GM18907 (cell line): Measurements from ENCODE around the gene THRAP3.
"Not testable (repeated sequence)": the region's sequence is repeated elsewhere in the genome, so short reads cannot be mapped to it uniquely, and the experiment has no call there.

Experiments
- ATAC-seq: cut with Tn5 transposase; IDR thresholded peaks from one replicate; pipeline ENCODE4 v1.9.1; 2021; ENCODE audit warnings: mild to moderate bottlenecking, moderate library complexity; ENCODE audit not compliant: unreplicated experiment

THRAP3 gene, protein sequence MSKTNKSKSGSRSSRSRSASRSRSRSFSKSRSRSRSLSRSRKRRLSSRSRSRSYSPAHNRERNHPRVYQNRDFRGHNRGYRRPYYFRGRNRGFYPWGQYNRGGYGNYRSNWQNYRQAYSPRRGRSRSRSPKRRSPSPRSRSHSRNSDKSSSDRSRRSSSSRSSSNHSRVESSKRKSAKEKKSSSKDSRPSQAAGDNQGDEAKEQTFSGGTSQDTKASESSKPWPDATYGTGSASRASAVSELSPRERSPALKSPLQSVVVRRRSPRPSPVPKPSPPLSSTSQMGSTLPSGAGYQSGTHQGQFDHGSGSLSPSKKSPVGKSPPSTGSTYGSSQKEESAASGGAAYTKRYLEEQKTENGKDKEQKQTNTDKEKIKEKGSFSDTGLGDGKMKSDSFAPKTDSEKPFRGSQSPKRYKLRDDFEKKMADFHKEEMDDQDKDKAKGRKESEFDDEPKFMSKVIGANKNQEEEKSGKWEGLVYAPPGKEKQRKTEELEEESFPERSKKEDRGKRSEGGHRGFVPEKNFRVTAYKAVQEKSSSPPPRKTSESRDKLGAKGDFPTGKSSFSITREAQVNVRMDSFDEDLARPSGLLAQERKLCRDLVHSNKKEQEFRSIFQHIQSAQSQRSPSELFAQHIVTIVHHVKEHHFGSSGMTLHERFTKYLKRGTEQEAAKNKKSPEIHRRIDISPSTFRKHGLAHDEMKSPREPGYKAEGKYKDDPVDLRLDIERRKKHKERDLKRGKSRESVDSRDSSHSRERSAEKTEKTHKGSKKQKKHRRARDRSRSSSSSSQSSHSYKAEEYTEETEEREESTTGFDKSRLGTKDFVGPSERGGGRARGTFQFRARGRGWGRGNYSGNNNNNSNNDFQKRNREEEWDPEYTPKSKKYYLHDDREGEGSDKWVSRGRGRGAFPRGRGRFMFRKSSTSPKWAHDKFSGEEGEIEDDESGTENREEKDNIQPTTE

DNA sequence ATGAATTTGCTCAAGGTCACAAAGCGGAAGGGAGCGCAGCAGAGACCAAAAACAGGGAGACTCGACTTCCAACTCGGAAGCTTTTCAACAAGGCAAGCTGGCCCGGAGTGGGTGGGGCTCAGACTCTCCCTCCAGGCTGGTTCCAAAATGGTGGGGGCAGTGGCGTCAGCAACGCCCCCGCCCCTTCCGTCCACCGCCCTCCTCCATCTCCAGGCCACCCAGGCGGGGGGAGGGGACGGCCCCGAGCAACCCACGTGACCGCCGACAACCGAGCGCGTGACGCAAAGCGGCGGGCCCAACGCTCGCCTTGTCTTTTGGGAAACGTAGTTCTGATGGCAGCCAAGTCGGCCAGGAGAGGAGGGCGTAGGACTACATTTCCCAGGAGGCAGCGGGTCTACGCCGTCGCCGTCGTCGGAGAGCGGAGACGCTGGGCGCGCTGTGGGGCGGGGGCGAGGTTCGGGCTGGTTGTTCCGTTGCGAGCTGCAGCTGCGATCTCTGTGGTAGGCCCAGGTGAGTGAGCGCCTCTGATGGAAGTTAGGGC, at the start of gene THRAP3:
Gene THRAP3, plus strand, starts transcription at position 448 of the 541 bp plus-strand sequence. CDS start 58,121 bp downstream, outside the sequence.
- peak; percentile 94 for ATAC-seq

- ATAC-seq = no peak
Observed at GRCh38 chr1:36174713-36175112, 49.5 kb upstream of the THRAP3 start.

DNA sequence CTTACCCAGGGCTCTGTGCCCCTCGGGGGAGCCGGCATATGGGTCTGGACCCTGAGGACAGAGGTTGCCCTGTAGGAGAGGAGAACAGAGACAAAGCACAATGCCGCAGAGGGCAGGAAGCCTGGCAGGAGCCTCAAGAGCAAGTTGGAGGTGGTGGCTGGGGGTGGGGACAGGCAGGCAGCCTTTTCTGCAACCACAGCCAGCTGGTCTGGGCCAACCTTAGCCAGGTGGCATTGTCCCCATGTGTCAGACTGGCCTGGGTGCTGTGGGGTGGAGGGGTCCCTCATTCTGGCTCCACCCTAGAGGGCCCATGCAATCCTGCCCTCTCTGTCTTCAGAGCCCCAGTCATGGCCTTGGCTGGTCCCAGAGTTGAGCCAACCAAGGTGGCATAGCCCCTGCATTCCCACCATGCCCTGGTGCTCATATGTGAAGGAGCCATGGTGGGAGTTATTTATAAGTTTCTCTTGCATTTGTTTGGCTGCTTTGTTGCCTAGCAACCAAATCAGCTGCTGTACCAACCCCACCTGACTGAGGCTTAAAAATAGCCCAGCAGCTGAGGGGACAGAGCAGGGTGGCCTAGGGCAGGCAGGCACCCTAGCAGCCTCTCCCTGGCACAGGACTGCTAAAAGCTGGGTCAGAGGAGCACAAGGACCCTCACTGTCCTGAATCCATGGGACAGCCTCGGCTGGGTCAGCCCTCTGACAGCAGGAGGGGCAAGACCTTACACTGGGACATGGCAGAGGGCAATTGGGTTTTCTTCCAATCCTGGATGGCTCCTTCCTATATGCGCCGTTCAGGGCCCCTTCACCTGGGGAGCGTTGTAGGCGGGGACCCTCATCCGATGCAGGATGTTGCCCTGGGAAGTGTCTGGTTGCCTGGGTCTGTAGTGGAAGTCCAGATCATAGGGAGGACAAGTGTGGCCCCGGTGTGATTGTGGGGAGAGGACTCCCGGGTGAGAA, 48.8 kb upstream of the THRAP3 start:
- ATAC-seq = no peak

- ATAC-seq = no peak
Observed at GRCh38 chr1:36176106-36176949, 47.9 kb upstream of the THRAP3 start.

DNA sequence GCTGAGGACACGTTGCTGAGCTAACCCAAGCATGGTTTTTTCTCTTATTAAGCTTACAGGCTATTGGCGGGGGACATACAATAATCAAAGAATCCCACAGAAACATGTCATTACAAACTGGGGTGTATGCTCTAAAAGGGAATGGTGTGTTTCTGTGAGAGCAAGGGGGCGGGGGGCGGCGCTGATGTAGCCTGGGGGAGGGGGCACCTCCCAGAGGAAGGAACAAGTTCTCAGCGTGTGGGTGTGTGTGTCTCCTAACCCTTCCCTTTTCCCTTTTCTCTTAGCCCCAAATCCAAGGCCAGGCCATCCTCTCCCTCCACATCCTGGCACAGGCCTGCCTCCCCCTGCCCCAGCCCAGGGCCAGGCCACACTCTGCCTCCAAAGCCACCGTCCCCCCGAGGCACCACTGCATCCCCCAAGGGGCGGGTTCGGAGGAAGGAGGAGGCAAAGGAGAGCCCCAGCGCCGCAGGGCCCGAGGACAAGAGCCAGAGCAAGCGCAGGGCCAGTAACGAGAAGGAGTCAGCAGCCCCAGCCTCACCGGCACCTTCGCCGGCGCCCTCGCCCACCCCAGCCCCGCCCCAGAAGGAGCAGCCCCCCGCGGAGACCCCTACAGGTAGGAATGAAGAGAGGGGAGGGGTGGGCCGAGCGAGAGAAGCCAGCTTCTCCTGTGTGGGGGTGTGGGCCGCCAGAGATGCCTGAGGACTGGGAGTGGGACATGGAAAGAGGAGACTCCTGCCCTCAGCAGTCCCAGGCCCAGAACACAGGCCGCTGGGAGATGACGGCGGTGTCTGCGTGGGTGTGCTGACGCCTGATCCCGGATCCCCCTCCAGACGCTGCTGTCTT, 46.4 kb upstream of the THRAP3 start:
- ATAC-seq = no peak

DNA sequence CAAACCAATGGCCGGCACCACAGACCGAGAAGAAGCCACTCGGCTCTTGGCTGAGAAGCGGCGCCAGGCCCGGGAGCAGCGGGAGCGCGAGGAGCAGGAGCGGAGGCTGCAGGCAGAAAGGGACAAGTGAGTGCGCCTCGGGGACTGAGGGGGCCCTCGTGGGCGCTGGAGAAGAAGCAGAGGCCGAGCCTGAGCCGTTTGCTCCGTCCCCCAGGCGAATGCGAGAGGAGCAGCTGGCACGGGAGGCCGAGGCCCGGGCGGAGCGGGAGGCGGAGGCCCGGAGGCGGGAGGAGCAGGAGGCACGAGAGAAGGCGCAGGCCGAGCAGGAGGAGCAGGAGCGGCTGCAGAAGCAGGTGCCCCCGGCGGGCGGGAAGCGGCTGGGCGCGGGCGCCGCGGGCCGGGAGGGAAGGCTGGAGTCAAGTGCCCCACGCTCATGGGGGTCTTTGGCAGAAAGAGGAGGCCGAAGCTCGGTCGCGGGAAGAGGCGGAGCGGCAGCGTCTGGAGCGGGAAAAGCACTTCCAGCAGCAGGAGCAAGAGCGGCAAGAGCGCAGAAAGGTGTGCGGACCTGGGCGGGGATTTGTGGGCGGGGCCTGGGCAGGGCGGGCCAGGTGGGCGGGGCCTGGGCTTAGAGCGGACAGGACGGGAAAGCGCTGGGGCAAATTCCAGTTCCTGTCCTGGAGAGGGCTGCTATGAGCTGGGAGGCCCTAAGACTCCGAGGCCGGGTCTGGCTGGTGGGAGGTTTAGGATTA, 45.6 kb upstream of the THRAP3 start:
- ATAC-seq = no peak

- ATAC-seq = no peak
Observed at GRCh38 chr1:36179220-36179600, 45.0 kb upstream of the THRAP3 start.

DNA sequence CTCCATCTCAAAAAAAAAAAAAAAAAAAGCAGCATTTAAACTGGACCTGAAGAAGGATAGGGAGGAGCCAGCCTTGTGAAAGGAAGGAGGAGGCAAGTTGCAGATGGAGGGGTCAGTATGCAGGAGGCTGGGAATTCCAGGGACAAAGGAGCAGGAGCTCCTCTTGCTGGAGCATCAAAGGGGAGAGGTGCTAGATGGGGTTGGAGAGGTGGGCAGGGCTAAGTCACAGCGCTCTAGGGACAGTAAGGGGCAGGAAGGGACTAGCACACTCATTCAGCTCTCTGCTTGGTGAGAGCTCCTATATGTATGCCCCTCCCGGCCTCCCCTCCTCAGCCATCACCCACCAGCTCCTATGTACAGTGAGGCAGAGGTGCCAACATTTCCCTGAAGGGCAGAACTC, 41.5 kb upstream of the THRAP3 start:
- no peak for ATAC-seq

- no peak for ATAC-seq
Observed at GRCh38 chr1:36183309-36183856, 40.9 kb upstream of the THRAP3 start.

- ATAC-seq = peak; percentile 63
Observed at GRCh38 chr1:36187800-36188593, 36.2 kb upstream of the THRAP3 start.

GRCh38 chr1:36196805-36197204, 27.4 kb upstream of the THRAP3 start:
- ATAC-seq = not testable (repeated sequence)

- ATAC-seq = no peak
Observed at GRCh38 chr1:36198641-36199040, 25.6 kb upstream of the THRAP3 start.

DNA sequence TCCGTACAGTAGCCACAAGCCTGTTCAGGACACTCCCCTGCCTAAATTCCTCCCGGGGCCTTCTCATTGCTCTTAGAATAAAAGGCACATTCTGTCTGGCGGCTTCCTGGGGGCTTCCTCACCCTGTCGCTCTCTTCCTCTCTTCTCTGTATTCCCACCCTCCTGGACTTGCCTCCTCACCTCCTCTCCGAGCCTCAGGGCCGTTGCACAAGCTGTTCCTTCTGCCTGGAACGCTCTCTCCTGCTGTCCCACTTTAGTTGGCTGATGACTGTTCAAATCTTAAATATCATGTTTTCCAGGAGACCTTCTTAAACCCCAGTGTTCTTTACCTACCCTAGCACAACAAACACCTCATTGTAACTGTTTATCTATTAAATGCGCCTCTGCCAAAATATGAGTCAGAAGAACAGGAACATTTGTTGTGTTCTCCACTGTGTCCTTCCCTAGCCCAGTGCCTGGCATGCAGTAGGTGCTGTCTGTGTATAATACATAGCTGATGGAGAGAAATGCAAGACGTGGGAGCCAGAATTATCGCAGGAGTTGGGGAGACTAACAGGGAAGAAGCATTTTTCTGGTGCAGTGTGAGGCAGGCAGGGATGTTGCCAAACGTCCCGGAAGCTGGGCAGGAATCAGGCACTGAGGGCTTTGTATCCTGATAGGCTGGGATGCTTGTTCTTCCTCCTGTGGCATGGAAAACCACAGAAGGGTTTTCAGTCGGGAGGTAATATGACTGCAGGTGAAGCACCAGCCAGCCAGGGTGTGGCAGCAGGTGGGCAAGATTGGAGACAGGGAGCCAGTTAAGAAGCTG, 24.1 kb upstream of the THRAP3 start:
- no peak for ATAC-seq

DNA sequence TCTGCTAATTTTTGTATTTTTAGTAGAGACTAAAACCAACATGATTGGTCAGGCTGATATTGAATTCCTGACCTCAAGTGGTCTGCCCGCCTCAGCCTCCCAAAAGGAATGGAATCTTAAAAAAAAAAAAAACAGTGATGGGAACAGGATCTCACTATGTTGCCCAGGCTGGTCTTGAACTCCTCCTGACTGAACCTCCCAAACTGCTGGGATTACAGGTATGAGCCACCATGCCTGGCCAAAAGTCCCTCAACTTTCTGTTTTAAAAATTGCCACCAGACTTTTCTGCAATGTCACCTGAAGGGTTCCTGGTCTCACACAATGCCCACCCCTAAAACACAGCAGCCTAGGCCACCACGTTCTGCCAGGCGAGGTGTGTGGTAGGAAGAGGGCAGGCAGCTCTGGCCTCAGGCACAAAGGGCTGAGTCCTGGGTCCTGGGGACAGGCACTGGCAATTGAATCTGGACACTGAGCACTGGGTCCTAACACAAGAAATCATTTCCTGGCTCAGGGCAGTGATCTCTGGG, 21.2 kb upstream of the THRAP3 start:
- ATAC-seq = no peak

- no peak for ATAC-seq
Observed at GRCh38 chr1:36203554-36204346, 20.5 kb upstream of the THRAP3 start.
